K562 (cell line): ENCODE measurements around the gene BIRC6. TPM values are rescaled to one million over a fixed set of nuclear protein-coding genes. Genes with fewer than 3 reads are reported as not detected.
A peak's percentile ranks its signal among the peaks of the same experiment; 100 is the strongest.

ENCODE experiments used
- HDAC3 ChIP-seq: fragments of 450-650 bp; IDR thresholded peaks from 2 replicates; pipeline ENCODE4 v1.6.1; 2018; ENCODE audit warnings: borderline replicate concordance, mild to moderate bottlenecking, moderate library complexity; ENCODE audit not compliant: partially characterized antibody
- HIVEP1 ChIP-seq: fragments of 250-450 bp; sonication (Bioruptor Pico); IDR thresholded peaks from 2 replicates; pipeline ENCODE4 v1.4.0; 2020; ENCODE audit warnings: mild to moderate bottlenecking
- HMGN3 ChIP-seq: IDR thresholded peaks from 2 replicates; pipeline ENCODE4 v1.6.1; 2011; ENCODE audit warnings: borderline replicate concordance, low read depth, mild to moderate bottlenecking, mixed read lengths, low read length; ENCODE audit not compliant: insufficient read length; ENCODE audit errors: extremely low read depth
- JUN ChIP-seq, 2 experiments: sonication (generic) in 1 of 2; formaldehyde crosslinking in 1 of 2; IDR thresholded peaks; 2 replicates each; pipeline versions ENCODE4 v1.6.1 to v1.8.0; 2012 to 2022; ENCODE audit warnings: borderline replicate concordance in 2 of 2, mild to moderate bottlenecking in 2 of 2, improper control_type of control experiment in 1 of 2, low read depth in 1 of 2, low read length in 1 of 2, missing genetic modification reagents in 1 of 2
- KDM2B ChIP-seq: fragments of 250-450 bp; sonication (Bioruptor Pico); IDR thresholded peaks from 2 replicates; pipeline ENCODE4 v1.8.0; 2021; ENCODE audit warnings: mild to moderate bottlenecking, moderate library complexity
- MXI1 ChIP-seq: IDR thresholded peaks from 2 replicates; pipeline ENCODE4 v1.6.1; 2011; ENCODE audit warnings: low read depth, mild to moderate bottlenecking, improper control_type of control experiment, low read length
- NFE2L1 ChIP-seq: fragments of 450-650 bp; IDR thresholded peaks from 2 replicates; pipeline ENCODE4 v1.6.1; 2016; ENCODE audit warnings: missing genetic modification characterization, low read depth, mild to moderate bottlenecking, missing compliant biosample characterization, moderate library complexity, borderline replicate concordance
- PCBP1 ChIP-seq: fragments of 200-400 bp; formaldehyde crosslinking; IDR thresholded peaks from 2 replicates; pipeline ENCODE4 v1.6.1; 2018; ENCODE audit warnings: mild to moderate bottlenecking, low read depth, low read length; ENCODE audit not compliant: poor library complexity, severe bottlenecking
- SRSF3 ChIP-seq: fragments of 200-400 bp; formaldehyde crosslinking; IDR thresholded peaks from 2 replicates; pipeline ENCODE4 v1.6.1; 2016; ENCODE audit warnings: mild to moderate bottlenecking, low read length, moderate library complexity; ENCODE audit not compliant: insufficient read depth
- TEAD4 ChIP-seq, 2 experiments: sonication (generic) in 1 of 2; formaldehyde crosslinking in 1 of 2; IDR thresholded peaks; 2 replicates each; pipeline versions ENCODE4 v1.6.1 to v1.8.0; 2012 to 2022; ENCODE audit warnings: borderline replicate concordance in 1 of 2, inconsistent platforms in 1 of 2, low read length in 1 of 2, mild to moderate bottlenecking in 1 of 2, missing genetic modification reagents in 1 of 2
- ZNF165 ChIP-seq: fragments of 250-450 bp; sonication (Bioruptor Pico); IDR thresholded peaks from 2 replicates; pipeline ENCODE4 v1.4.0; 2020; ENCODE audit warnings: borderline replicate concordance
- ZNF551 ChIP-seq: fragments of 250-450 bp; sonication (Bioruptor Pico); IDR thresholded peaks from 2 replicates; pipeline ENCODE4 v1.5.0; 2021; ENCODE audit warnings: mild to moderate bottlenecking, moderate library complexity
- ZNF695 ChIP-seq: fragments of 450-650 bp; formaldehyde crosslinking; IDR thresholded peaks from 2 replicates; pipeline ENCODE4 v1.4.0; 2020; ENCODE audit warnings: mild to moderate bottlenecking, moderate library complexity
- polyA plus RNA-seq, 8 experiments: library from polyadenylated mRNA; depleted of rRNA in 4 of 8; stranded (reverse) in 5 of 8; unstranded in 3 of 8; fragments of >200 nt; fragmentation: Nextera tagmentation in 2 of 8; fragmentation: Illumina TruSeq in 1 of 8; extraction: Ambion mirVana in 2 of 8; extraction: Trizol in 1 of 8; gene quantifications; 2 replicates each; pipeline versions ENCODE4 v1.2.1 to v1.2.3, GENCODE V29; 2011 to 2014; ENCODE audit warnings: inconsistent platforms in 1 of 8, missing spikeins in 1 of 8
- total RNA-seq, 7 experiments: library from RNA; depleted of rRNA in 6 of 7; stranded (reverse); fragments of >200 nt in 6 of 7; fragmentation: Illumina TruSeq in 2 of 7; extraction: Trizol in 2 of 7; gene quantifications; 2 replicates each; pipeline versions ENCODE4 v1.2.1 to v1.2.3, GENCODE V29; 2011 to 2021; ENCODE audit warnings: low replicate concordance in 1 of 7
- TF ChIP-seq, protein P1 (sequence below): fragments of 450-650 bp; formaldehyde crosslinking; IDR thresholded peaks from 2 replicates; pipeline ENCODE4 v1.4.0; 2020; ENCODE audit warnings: mild to moderate bottlenecking, moderate library complexity
- TF ChIP-seq, protein P2 (sequence below): sonication (generic); formaldehyde crosslinking; IDR thresholded peaks from 2 replicates; pipeline ENCODE4 v1.8.0; 2023; ENCODE audit warnings: mild to moderate bottlenecking, missing genetic modification reagents

BIRC6 gene
- total and polyA plus RNA-seq, 9 of the 15 experiments (the other 6 are each of a cell fraction or from before 2014, with no cell fraction given) = 18.8 to 110 (median 49.8) TPM

DNA sequence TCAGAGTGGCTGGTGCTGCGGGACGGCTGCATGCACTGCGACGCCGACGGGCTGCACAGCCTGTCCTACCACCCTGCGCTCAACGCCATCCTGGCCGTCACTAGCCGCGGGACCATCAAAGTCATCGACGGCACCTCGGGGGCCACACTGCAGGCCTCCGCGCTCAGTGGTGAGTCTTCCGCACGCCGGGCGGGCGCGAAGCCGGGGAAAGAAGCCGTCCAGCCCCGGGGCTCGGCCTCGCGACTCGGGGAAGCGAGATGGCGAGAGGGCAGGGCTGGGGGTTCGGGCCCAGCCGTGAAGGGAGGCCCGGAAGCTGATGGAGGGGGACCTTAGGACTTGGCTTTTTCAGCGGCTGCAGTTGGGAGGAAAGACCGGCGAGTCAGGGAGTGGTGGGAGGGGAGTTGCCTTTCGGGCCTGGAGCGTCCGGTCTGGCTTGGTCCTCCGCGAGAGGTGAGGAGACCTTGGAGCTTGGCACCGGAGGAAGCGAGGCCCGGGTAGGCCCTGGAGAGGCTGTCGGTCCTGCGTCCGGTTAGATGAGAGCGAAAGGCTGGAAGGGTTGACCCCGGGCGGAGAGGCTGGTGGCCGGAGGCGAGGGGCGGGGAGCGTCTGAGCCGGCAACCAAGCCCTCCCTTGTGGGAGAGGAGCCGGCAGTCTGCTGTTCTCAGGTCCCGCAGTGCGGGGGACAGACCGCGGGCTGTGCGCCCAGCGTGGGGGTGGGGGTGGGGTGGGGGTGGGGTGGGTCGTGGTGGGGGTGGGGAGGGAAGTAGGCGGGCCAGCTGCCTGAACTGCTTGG is 691 bp downstream of the BIRC6 start (continued):
- TF ChIP-seq JUN (IDR thresholded peaks at IDR 0.05; ENCODE audit: borderline replicate concordance, low read depth, low read length) (no peak), JUN (CRISPR knock-in tag; IDR thresholded peaks at IDR 0.05; ENCODE audit: borderline replicate concordance) (peak; percentile 86), HMGN3 (no peak), MXI1 (no peak), TEAD4 (IDR thresholded peaks at IDR 0.05; ENCODE audit: low read length) (no peak), TEAD4 (CRISPR knock-in tag; IDR thresholded peaks at IDR 0.05; ENCODE audit: borderline replicate concordance) (peak; percentile 77; the same call in 1 of the 2 replicates), HIVEP1 (no peak), NFE2L1 (tag) (no peak), SRSF3 (0 out of 2 replicates have a peak, but pooled peaks have one; percentile 53), ZNF551 (no peak), PCBP1 (no peak), ZNF165 (CRISPR knock-in tag) (no peak), HDAC3 (no peak), KDM2B (CRISPR knock-in tag) (no peak), ZNF695 (CRISPR knock-in tag) (no peak)
- TF ChIP-seq, protein P1, sequence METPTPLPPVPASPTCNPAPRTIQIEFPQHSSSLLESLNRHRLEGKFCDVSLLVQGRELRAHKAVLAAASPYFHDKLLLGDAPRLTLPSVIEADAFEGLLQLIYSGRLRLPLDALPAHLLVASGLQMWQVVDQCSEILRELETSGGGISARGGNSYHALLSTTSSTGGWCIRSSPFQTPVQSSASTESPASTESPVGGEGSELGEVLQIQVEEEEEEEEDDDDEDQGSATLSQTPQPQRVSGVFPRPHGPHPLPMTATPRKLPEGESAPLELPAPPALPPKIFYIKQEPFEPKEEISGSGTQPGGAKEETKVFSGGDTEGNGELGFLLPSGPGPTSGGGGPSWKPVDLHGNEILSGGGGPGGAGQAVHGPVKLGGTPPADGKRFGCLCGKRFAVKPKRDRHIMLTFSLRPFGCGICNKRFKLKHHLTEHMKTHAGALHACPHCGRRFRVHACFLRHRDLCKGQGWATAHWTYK (CRISPR knock-in tag) = peak; percentile 60
- TF ChIP-seq, protein P2, sequence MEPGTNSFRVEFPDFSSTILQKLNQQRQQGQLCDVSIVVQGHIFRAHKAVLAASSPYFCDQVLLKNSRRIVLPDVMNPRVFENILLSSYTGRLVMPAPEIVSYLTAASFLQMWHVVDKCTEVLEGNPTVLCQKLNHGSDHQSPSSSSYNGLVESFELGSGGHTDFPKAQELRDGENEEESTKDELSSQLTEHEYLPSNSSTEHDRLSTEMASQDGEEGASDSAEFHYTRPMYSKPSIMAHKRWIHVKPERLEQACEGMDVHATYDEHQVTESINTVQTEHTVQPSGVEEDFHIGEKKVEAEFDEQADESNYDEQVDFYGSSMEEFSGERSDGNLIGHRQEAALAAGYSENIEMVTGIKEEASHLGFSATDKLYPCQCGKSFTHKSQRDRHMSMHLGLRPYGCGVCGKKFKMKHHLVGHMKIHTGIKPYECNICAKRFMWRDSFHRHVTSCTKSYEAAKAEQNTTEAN = 0 out of 2 replicates have a peak, but pooled peaks have one; percentile 23
